CD4-positive, alpha-beta T cell treated with Interleukin-21 for 1 hour (primary cell): ENCODE results near the gene ACADL.
A peak's percentile ranks its signal among the peaks of the same experiment; 100 is the strongest.
"Not testable (repeated sequence)": the region's sequence is repeated elsewhere in the genome, so short reads cannot be mapped to it uniquely, and the experiment has no call there.

Source experiments
- DNase-seq: peaks from one replicate; pipeline ENCODE4 v3.0.0-alpha.2; 2020

Gene ACADL

GRCh38 chr2:210199186-210199765 is 26.0 kb downstream of the ACADL start:
- DNase-seq = peak; percentile 44

DNA sequence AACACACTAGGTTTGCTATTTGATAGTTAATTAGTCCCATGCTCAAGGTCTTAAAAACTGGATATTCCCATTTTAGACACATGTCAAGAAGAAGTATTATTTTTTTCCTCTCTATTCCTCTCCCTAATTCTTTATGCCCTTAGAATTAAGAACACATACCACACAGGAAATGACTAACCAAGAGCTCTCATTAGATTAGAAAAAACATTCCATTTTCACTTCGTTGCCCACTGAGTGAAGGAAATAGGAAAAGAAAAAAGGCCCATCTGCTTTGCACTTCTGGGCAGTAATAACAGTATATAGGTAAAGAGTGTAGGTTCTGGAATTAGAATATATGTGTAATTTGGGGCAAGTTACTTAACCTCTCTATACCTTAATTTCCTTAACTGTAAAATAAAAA is 26.9 kb downstream of the ACADL start:
- no peak for DNase-seq

- no peak for DNase-seq
These were observed 27.5 kb downstream of the ACADL start for GRCh38 chr2:210197720-210198119.

GRCh38 chr2:210195101-210195852 is 30.0 kb downstream of the ACADL start:
- peak; percentile 52 for DNase-seq

- no peak for DNase-seq
These were observed 34.9 kb downstream of the ACADL start for GRCh38 chr2:210190345-210190744.

DNA sequence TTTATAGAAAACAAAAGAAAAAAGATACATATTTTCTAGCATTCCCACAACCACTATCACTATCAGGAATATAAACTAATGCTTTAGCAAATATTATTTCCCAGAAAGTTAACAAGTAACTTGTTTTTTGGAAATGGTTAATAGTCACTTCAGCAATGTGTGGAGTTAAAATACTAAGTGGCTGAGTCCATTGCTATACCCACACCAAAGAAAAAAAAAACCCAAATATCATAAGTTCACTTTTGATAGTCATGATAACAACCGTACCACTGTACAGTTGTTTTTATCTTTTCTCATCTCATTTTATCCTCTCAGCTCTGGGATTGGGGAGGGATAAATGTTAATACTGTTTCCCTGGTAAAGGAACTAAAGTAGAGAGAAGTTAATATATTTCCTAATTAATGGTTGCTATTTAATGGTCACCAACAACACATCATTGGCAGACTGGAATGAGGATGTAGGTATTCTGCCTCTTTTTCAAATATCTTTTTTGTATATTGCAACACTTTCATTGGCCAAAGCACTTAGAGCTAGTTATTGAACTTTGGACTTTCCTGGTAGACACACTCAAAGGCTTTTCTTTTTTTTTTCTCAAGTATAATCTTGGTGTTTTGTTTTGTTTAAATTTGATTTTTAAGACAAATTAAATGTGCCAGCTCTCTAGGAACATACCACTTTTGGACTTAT is 35.7 kb downstream of the ACADL start:
- no peak for DNase-seq

DNA sequence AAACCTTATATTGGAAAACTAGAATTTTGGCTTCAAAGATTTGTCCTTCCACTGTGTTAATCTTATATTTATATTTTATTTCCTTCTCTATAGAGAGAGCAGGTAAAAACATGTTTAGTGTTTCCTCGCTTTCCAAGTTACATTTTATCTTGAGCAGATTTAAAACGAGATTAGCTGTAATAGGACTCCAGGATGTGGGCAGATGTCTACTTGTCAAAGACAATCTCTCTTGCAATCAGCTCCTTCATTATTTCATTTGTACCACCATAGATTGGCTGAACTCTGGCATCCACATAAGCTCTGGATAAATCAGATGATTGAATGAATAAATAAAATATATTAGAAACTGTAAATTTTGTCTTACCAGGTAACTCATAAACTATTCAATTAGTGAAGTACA is 36.5 kb downstream of the ACADL start:
- no peak for DNase-seq

DNA sequence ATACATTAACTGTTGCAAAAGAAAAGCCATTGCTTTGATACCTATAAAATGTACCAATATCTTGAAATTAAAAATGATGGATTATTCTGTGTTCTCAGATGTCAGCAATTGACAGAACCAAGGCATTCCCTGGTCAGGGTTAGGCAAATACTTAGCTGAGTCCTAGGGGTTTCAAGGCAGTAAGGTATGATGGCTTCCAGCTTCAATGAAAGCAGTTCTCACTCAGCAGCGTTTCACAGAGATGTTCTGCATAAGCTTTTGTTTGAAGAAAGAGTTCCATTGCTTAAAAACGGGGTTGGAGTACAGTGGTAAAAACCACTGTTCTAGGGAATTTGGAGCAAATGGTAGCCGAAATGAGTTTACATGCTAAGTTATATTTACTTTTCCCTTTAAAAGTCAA is 37.1 kb downstream of the ACADL start:
- DNase-seq = no peak

- not testable (repeated sequence) for DNase-seq
These were observed 41.3 kb downstream of the ACADL start for GRCh38 chr2:210183936-210184335.

DNA sequence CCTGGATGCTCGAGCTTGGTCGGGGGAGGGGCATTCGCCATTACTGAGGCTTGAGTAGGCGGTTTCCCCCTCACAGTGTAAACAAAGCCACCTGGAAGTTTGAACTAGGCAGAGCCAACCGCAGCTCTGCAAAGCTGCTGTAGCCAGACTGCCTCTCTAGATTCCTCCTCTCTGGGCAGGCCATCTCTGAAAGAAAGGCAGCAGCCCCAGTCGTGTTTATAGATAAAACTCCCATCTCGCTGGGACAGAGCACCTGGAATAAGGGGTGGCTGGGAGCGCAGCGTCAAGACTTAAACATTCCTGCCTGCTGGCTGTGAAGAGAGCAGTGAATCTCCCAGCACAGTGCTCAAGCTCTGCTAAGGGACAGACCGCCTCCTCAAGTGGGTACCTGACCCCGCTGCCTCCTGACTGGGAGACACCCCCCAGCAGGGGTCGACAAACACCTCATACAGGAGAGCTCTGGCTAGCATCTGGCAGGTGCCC is 43.6 kb downstream of the ACADL start:
- DNase-seq = peak; percentile 7

DNA sequence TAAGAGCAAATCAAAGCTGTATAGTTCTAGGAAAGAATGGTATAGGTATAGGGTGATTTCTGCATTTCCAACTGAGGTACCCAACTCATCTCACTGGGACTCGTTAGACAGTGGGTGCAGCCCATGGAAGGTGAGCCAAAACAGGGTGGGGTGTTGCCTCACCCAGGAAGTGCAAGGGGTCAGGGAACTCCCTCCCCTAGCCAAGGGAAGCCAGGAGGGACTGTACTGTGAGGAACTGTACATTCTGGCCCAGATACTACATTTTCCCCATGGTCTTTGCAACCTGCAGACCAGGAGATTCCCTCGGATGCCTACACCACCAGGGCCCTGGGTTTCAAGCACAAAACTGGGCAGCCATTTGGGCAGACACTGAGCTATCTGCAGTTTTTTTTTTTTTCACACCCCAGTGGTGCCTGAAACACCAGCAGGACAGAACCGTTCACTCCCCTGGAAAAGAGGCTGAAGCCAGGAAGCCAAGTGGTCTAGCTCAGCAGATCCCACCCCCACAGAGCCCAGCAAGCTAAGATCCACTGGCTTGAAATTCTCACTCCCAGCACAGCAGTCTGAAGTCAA is 44.1 kb downstream of the ACADL start:
- not testable (repeated sequence) for DNase-seq

GRCh38 chr2:210180477-210180876 is 44.8 kb downstream of the ACADL start:
- no peak for DNase-seq

GRCh38 chr2:210179351-210179990 is 45.8 kb downstream of the ACADL start:
- no peak for DNase-seq

DNA sequence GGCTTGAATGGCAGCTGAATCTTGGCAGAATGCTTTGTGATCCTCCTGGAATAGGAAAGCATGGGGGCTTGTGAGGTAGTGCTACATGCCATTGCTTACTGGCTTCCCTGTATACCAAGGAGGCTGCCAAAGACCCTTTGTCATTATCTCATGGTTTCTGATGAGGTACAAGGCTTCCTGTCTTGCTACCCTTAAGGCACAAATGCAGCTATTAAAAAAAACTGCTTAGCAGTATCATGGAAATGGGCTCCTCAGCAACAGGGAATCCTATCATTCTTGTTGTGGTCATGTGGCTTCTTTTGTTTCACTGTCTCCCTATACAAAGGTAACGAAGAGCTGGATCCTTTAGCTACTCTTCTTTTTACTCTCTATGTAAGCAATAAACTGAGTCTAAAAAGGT is 47.5 kb downstream of the ACADL start:
- no peak for DNase-seq

DNA sequence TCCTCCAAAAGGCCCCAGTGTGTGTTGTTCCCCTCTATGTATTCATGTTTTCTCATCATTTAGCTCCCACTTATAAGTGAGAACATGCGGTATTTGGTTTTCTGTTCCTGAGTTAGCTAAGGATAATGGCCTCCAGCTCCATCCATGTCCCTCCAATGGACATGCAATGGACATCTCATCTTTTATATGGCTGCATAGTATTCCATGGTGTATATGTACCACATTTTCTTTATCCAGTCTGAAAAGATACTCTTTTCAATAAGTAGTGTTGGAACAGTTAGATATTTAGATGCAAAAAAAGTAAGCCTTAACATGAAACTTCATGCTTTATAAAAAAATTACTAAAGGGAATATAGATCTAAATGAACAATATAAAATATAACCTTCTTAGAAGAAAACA is 48.1 kb downstream of the ACADL start:
- DNase-seq = not testable (repeated sequence)

GRCh38 chr2:210174086-210174485 is 51.2 kb downstream of the ACADL start:
- no peak for DNase-seq

- DNase-seq = no peak
These were observed 53.0 kb downstream of the ACADL start for GRCh38 chr2:210172219-210172575.

DNA sequence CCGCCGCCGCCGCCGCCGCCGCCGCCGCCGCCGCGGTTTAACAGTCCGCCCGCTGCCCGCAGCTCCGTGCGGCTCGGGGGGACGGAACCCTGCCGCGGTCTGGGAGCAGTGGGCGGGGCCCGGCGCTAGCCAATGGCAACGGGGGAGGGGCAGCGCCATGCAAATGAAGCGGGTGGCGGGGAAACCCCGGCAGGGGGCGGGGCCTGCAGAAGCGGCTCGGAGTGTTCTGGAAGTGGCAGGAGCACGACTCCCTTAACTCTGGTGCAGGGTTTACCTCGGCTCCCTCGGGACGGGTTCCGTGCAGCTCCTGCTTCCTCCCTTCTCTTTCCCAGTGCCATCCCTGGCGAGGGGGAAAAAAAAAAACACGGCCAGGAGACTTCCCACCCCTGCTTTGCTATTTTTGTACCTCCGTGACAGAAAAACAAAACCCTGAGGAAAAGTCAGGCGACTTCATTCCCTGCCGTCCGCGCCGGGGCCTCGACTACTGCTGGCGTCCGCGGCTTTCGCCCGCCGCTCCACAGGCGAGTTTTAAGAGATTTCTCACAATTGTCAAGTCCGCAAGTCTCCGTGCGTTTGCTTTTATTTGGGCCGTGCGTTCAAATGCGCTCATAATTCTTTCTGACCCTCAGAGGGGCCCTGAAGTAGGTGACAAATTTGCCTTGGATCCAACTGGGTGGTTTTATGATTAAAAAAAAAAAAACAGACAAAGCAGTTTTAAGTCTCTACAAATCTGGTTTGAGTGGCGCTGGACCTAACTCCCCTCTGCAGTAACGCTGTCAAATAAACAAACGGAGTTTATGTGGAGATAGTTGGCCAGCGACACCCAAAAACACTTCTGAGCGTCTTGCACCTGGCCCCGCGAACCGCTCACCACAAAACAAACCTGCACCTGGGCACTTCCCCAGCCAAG is 53.7 kb downstream of the ACADL start, which contains the start of gene KANSL1L:
Gene KANSL1L, minus strand, starts transcription at position 101 of the 910 bp plus-strand sequence. CDS start 16,827 bp downstream, outside the sequence.
- peak; percentile 96 for DNase-seq

DNA sequence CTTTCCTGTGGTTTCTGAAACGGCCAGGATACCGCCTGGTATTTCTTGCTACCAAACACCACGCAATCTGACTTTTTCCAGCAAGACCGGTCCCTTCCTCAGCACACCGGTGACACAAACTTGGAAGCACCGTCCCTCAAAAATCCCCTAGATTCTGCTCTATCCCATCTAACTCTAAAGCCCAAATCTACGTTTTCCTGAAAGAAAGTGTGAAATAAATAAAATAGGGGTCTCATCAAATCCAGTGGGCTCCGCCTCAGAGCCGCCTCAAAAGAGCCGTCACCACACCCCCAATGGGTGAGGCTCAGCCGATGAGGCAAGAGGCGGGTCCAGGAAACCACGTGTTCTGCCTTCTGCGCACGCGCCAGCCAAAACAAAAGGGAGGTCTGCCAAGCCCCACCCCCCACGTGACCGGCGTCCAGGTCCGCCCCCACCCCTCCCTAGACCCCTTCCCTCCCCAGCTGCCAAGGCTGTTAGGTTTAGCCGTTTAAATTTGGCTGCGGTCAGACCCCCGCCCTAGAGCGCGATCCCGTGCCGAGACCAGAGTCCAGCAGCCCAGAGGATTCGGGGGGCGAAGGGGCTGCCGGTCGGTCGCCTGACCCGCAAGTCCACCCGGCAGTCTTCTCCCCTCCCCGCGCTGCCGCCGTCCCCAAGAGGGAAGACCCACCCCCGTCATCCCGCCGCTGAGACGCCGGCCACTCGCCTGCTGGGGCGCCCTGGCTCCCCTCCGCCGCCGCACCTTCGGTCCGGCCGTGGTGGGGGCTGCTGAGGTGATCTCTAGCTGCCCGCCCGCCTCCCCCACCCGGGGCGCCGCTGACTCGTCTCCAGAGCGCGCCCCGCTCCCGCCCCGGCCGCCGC is 54.6 kb downstream of the ACADL start:
- DNase-seq = peak; percentile 97

GRCh38 chr2:210170196-210170445 is 55.1 kb downstream of the ACADL start:
- no peak for DNase-seq

GRCh38 chr2:210169516-210170195 is 55.6 kb downstream of the ACADL start:
- peak; percentile 17 for DNase-seq
